Measurements from ENCODE around the gene DCST1.

The DCST1 gene

GRCh38 chr1:155042789-155043188, 9.2 kb downstream of the DCST1 start:
- no peak for TF ChIP-seq CTCF (IDR thresholded peaks at IDR 0.05; ENCODE audit: low read depth, low read length, missing control alignments)
- no peak for DNase-seq (ENCODE audit: low read depth)
- no peak overlapping the region for H3K4me3 ChIP-seq (ENCODE audit: low read depth, low read length)

- TF ChIP-seq CTCF (IDR thresholded peaks at IDR 0.05; ENCODE audit: low read depth, low read length, missing control alignments), result no peak
- DNase-seq (ENCODE audit: low read depth), result no peak
- no peak overlapping the region for H3K4me3 ChIP-seq (ENCODE audit: low read depth, low read length)
Measured at GRCh38 chr1:155043301-155043702, 9.7 kb downstream of the DCST1 start.

GRCh38 chr1:155043793-155044192, 10.2 kb downstream of the DCST1 start:
- no peak overlapping the region for H3K4me3 ChIP-seq (ENCODE audit: low read depth, low read length)
- DNase-seq (ENCODE audit: low read depth), result no peak

GRCh38 chr1:155044365-155044764, 10.7 kb downstream of the DCST1 start:
- no peak for TF ChIP-seq CTCF (IDR thresholded peaks at IDR 0.05; ENCODE audit: low read depth, low read length, missing control alignments)
- H3K4me3 ChIP-seq (ENCODE audit: low read depth, low read length), result no peak overlapping the region
- no peak for DNase-seq (ENCODE audit: low read depth)

More at GRCh38 chr1:155043793-155044192, 10.2 kb downstream of the DCST1 start:
- no peak for TF ChIP-seq CTCF (IDR thresholded peaks at IDR 0.05; ENCODE audit: low read depth, low read length, missing control alignments)

- TF ChIP-seq CTCF (IDR thresholded peaks at IDR 0.05; ENCODE audit: low read depth, low read length, missing control alignments), result peak; percentile 68
- H3K4me3 ChIP-seq (ENCODE audit: low read depth, low read length), result no peak overlapping the region
- DNase-seq (ENCODE audit: low read depth), result no peak
Measured at GRCh38 chr1:155044812-155045657, 11.4 kb downstream of the DCST1 start.

GRCh38 chr1:155048449-155049334, 15.1 kb downstream of the DCST1 start:
- H3K4me3 ChIP-seq (ENCODE audit: low read depth, low read length), result no peak overlapping the region
- no peak for DNase-seq (ENCODE audit: low read depth)
- no peak for TF ChIP-seq CTCF (IDR thresholded peaks at IDR 0.05; ENCODE audit: low read depth, low read length, missing control alignments)

All from GM12864 (cell line).